ENCODE data around the gene UBASH3A.

Gene UBASH3A

DNA sequence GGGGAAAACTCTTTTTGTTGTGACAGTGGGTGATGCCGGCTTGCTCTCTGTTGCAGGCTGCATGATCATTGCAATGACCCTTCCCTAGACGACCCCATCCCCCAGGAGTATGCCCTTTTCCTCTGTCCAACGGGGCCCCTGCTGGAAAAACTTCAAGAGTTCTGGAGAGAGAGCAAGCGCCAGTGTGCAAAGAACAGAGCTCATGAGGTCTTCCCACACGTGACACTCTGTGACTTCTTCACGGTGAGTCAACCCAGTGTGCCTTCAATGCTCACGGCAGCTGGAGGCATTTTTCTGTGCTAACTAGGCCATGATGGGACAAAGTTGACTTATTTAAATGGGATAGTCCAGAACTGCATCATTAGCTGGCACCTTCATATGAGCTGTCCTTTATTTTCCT, 5.7 kb downstream of the UBASH3A start:
- no peak overlapping the region for H3K4me3 ChIP-seq (ENCODE audit: low read depth, low read length)
- no peak for TF ChIP-seq CTCF (IDR thresholded peaks at IDR 0.05; ENCODE audit: low read depth, low read length, missing control alignments)
- DNase-seq (ENCODE audit: low read depth) = no peak

DNA sequence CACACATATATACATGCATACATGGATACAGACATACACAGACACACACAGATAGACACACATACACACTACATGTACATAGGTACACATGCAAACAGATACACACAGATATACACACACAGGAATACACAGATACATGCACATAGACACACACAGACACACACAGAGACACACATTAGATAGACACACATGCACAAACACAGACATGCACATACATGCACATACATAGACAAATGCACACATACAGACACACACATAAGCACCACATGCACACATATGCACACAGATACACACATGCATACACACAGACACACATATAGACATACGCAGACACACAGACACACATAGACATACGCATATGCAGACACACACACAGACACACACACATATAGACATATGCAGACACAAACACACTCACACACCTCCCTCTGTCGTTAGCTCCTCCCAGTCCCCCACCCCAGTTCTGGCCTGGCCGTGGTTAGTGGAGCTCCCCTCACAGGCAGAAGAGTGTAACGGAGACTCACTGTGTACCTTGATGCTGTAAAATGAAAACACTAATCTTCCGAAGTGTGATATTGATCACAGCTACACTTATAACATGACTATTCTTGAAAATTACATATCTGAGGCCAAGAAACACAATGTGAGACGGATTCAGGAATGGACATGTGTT, 7.6 kb downstream of the UBASH3A start:
- TF ChIP-seq CTCF (IDR thresholded peaks at IDR 0.05; ENCODE audit: low read depth, low read length, missing control alignments) = peak; percentile 13
- no peak for DNase-seq (ENCODE audit: low read depth)
- H3K4me3 ChIP-seq (ENCODE audit: low read depth, low read length) = no peak overlapping the region

GRCh38 chr21:42411891-42412635, 8.4 kb downstream of the UBASH3A start:
- no peak for DNase-seq (ENCODE audit: low read depth)

GRCh38 chr21:42412636-42412933, 8.9 kb downstream of the UBASH3A start:
- no peak overlapping the region for H3K4me3 ChIP-seq (ENCODE audit: low read depth, low read length)
- no peak for TF ChIP-seq CTCF (IDR thresholded peaks at IDR 0.05; ENCODE audit: low read depth, low read length, missing control alignments)
- DNase-seq (ENCODE audit: low read depth) = no peak

More at GRCh38 chr21:42411891-42412635, 8.4 kb downstream of the UBASH3A start:
- no peak for TF ChIP-seq CTCF (IDR thresholded peaks at IDR 0.05; ENCODE audit: low read depth, low read length, missing control alignments)
- no peak overlapping the region for H3K4me3 ChIP-seq (ENCODE audit: low read depth, low read length)

- TF ChIP-seq CTCF (IDR thresholded peaks at IDR 0.05; ENCODE audit: low read depth, low read length, missing control alignments) = no peak
- no peak overlapping the region for H3K4me3 ChIP-seq (ENCODE audit: low read depth, low read length)
- DNase-seq (ENCODE audit: low read depth) = no peak
These were observed 9.4 kb downstream of the UBASH3A start for GRCh38 chr21:42413093-42413492.

DNA sequence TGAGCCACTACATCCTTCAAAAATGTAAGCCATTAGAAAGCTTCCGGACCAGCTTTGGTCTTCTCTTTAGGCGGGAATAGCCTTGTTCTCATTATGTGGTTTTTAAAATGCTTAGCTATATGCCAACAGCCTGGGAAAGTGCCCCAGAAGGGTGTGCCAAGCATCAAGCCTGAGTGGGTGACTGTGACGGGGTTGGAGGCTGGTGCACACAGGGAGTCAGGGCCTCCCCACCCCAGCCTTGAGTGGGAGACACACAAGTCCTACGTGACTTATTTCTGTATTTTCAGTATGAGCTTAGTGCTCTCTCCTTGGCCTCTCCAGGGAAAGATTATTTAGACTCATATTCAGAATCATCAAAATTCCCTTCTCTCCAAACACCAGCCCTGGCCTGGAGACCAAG, 9.8 kb downstream of the UBASH3A start:
- no peak overlapping the region for H3K4me3 ChIP-seq (ENCODE audit: low read depth, low read length)
- no peak for DNase-seq (ENCODE audit: low read depth)
- no peak for TF ChIP-seq CTCF (IDR thresholded peaks at IDR 0.05; ENCODE audit: low read depth, low read length, missing control alignments)

DNA sequence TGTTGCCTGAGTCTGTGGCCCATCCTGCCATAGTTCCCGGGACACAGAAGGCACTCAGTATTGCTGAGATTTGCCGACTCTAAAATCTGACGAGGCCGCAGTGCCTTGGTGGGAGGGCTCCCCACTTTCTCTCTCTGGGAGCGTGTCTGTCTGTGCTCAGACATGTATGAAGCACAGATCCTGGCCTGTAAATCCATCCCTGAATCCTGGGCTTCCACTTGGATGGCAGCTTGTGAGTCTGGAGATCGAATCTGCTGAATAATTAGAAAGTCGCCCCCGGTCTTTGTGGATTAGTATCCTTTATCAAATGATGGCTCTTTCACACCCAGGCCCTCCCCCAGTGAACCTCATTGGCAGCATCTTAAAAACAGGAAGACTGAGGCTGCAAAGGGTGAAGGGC, 10.4 kb downstream of the UBASH3A start:
- DNase-seq (ENCODE audit: low read depth) = no peak
- no peak for TF ChIP-seq CTCF (IDR thresholded peaks at IDR 0.05; ENCODE audit: low read depth, low read length, missing control alignments)
- no peak overlapping the region for H3K4me3 ChIP-seq (ENCODE audit: low read depth, low read length)
